Mammary epithelial cell (primary cell): ENCODE results near the gene SYNDIG1.

Experiments used
- CTCF ChIP-seq, 2 donors: IDR thresholded peaks in 1 of 2; conservative IDR thresholded peaks in 1 of 2; 2 replicates each; pipeline ENCODE4 v1.5.1; 2011 to 2012; ENCODE audit warnings: inconsistent platforms in 2 of 2, low read length in 2 of 2, mild to moderate bottlenecking in 2 of 2, control low read depth in 1 of 2, low read depth in 1 of 2; ENCODE audit not compliant: insufficient read depth in 1 of 2; ENCODE audit errors: extremely low read depth in 1 of 2
- EZH2 ChIP-seq: IDR thresholded peaks from 2 replicates; pipeline ENCODE4 v1.6.1; 2012; ENCODE audit warnings: low read length, inconsistent platforms, borderline replicate concordance

GRCh38 chr20:24572140-24572539 lies 102.7 kb downstream of the SYNDIG1 start:
- TF ChIP-seq CTCF (conservative IDR thresholded peaks at IDR 0.05 in 1 of 2, IDR thresholded peaks at IDR 0.05 in 1 of 2; ENCODE audit: extremely low read depth in 1 of 2, insufficient read depth in 1 of 2, low read depth in 1 of 2, low read length in 2 of 2) (no peak), EZH2 (no peak)
